Mesodermal cell (in vitro differentiated cells): Measurements from ENCODE around the gene TSPAN4.

Experiments
- H3K27ac ChIP-seq: 2 replicates; pipeline ENCODE4 v1.7.0; 2013; ENCODE audit warnings: mild to moderate bottlenecking, low read depth, low read length, moderate library complexity; ENCODE audit not compliant: severe bottlenecking
- H3K36me3 ChIP-seq: 2 replicates; pipeline ENCODE4 v1.7.1; 2013; ENCODE audit warnings: mild to moderate bottlenecking, low read length, moderate library complexity; ENCODE audit not compliant: control insufficient read depth, insufficient read depth
- H3K4me1 ChIP-seq: one replicate; pipeline ENCODE4 v1.7.1; 2013; ENCODE audit warnings: mild to moderate bottlenecking, low read length; ENCODE audit not compliant: insufficient read depth, control insufficient read depth, poor library complexity, severe bottlenecking
- H3K4me3 ChIP-seq: 2 replicates; pipeline ENCODE4 v1.7.0; 2013; ENCODE audit warnings: low read length, control low read depth, mild to moderate bottlenecking; ENCODE audit not compliant: insufficient read depth, poor library complexity, severe bottlenecking; ENCODE audit errors: extremely low read depth
- H3K9me3 ChIP-seq: 2 replicates; pipeline ENCODE4 v1.7.1; 2013; ENCODE audit warnings: mild to moderate bottlenecking, low read length, moderate library complexity; ENCODE audit not compliant: control insufficient read depth
- WGBS, 2 experiments: methylation state at CpG; one replicate each; pipeline ENCODE4 v1.1.5; 2013; ENCODE audit warnings: missing lambda C conversion rate in 2 of 2; ENCODE audit not compliant: insufficient coverage in 2 of 2; 5-methylcytosine and 5-hydroxymethylcytosine counted together

TSPAN4 gene

GRCh38 chr11:846496-847098, 3.9 kb downstream of the TSPAN4 start:
- WGBS, 2 experiments = 93 to 95% methylated on average over 10 to 11 of the region's 11 CpGs
- Histone ChIP-seq H3K4me3 (no peak overlapping the region), H3K4me1 (peaks cover 44% of the 10 kb centered on the region), H3K36me3 (no peaks in the 10 kb centered on the region), H3K9me3 (no peaks in the 10 kb centered on the region), H3K27ac (no peak overlapping the region)

GRCh38 chr11:847876-848275, 5.2 kb downstream of the TSPAN4 start:
- Histone ChIP-seq H3K9me3 (no peaks in the 10 kb centered on the region), H3K4me1 (peaks cover 44% of the 10 kb centered on the region), H3K27ac (no peak overlapping the region), H3K4me3 (no peak overlapping the region), H3K36me3 (no peaks in the 10 kb centered on the region)
- WGBS, 2 experiments = 92 to 95% methylated on average over 14 to 15 of the region's 18 CpGs

GRCh38 chr11:848380-848931, 5.8 kb downstream of the TSPAN4 start:
- H3K4me3 ChIP-seq = no peak overlapping the region
- H3K9me3 ChIP-seq = no peaks in the 10 kb centered on the region
- peaks cover 44% of the 10 kb centered on the region for H3K4me1 ChIP-seq
- no peaks in the 10 kb centered on the region for H3K36me3 ChIP-seq
- H3K27ac ChIP-seq = no peak overlapping the region
- WGBS, 2 experiments = 20 to 31% methylated on average over 11 to 13 of the region's 14 CpGs

GRCh38 chr11:849104-849824, 6.6 kb downstream of the TSPAN4 start:
- peak overlapping the region; percentile 39 for H3K4me3 ChIP-seq
- peaks cover 41% of the 10 kb centered on the region for H3K4me1 ChIP-seq
- peaks cover 2% of the 10 kb centered on the region for H3K36me3 ChIP-seq
- H3K27ac ChIP-seq = no peak overlapping the region
- no peaks in the 10 kb centered on the region for H3K9me3 ChIP-seq
- WGBS, 2 experiments = 1 to 4% methylated on average over 13 to 48 of the region's 71 CpGs

GRCh38 chr11:849951-850774, 7.5 kb downstream of the TSPAN4 start:
- Histone ChIP-seq H3K4me3 (peak overlapping the region; percentile 34), H3K9me3 (no peaks in the 10 kb centered on the region), H3K36me3 (peaks cover 2% of the 10 kb centered on the region), H3K27ac (no peak overlapping the region), H3K4me1 (peaks cover 35% of the 10 kb centered on the region)
- 2% methylated on average over 74 to 77 of the region's 97 CpGs for WGBS, 2 experiments

GRCh38 chr11:850775-851763, 8.4 kb downstream of the TSPAN4 start:
- H3K4me3 ChIP-seq = peak overlapping the region; percentile 34
- peaks cover 2% of the 10 kb centered on the region for H3K36me3 ChIP-seq
- no peak overlapping the region for H3K27ac ChIP-seq
- peaks cover 26% of the 10 kb centered on the region for H3K4me1 ChIP-seq
- no peaks in the 10 kb centered on the region for H3K9me3 ChIP-seq
- 19 to 23% methylated on average over 23 to 24 of the region's 28 CpGs for WGBS, 2 experiments

GRCh38 chr11:852762-853161, 10.1 kb downstream of the TSPAN4 start:
- Histone ChIP-seq H3K27ac (no peak overlapping the region), H3K4me3 (no peak overlapping the region), H3K36me3 (peaks cover 2% of the 10 kb centered on the region), H3K9me3 (no peaks in the 10 kb centered on the region), H3K4me1 (peaks cover 20% of the 10 kb centered on the region)
- 84 to 89% methylated on average over 5 to 11 of the region's 15 CpGs for WGBS, 2 experiments

GRCh38 chr11:853682-854448, 11.2 kb downstream of the TSPAN4 start:
- H3K9me3 ChIP-seq = no peaks in the 10 kb centered on the region
- no peak overlapping the region for H3K27ac ChIP-seq
- WGBS, 2 experiments = 91 to 95% methylated on average over 18 to 22 of the region's 27 CpGs
- peaks cover 15% of the 10 kb centered on the region for H3K4me1 ChIP-seq
- peaks cover 2% of the 10 kb centered on the region for H3K36me3 ChIP-seq
- H3K4me3 ChIP-seq = no peak overlapping the region

GRCh38 chr11:854601-855329, 12.1 kb downstream of the TSPAN4 start:
- Histone ChIP-seq H3K27ac (no peak overlapping the region), H3K36me3 (peaks cover 2% of the 10 kb centered on the region), H3K4me3 (no peak overlapping the region), H3K4me1 (peaks cover 11% of the 10 kb centered on the region), H3K9me3 (no peaks in the 10 kb centered on the region)
- 71 to 83% methylated on average over 13 to 20 of the region's 20 CpGs for WGBS, 2 experiments
